ENCODE measurements around the gene BET1.

The BET1 gene

GRCh38 chr7:93955304-93955703 lies 48.9 kb downstream of the BET1 start:
- no peak for DNase-seq

DNA sequence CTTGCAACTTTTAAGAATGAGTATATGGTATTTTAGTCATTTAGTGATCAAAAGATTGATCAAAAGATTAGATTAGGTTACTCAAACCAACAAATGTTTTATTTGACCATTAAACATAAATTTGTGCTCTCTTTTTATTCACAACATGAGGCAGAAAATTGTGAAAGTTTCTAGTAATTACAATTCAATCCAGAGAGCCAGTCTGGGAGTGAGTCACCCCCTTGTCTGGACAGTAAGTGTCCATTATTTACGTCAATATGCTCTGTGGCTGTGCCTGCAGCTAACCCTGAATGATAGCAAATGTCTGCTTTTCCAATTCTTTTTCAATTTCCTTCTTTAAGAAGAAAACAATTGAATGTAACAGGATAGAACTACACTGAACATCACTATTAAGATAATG lies 54.7 kb downstream of the BET1 start:
- no peak for DNase-seq

GRCh38 chr7:93948873-93949272 lies 55.3 kb downstream of the BET1 start:
- no peak for DNase-seq

GRCh38 chr7:93948106-93948505 lies 56.0 kb downstream of the BET1 start:
- DNase-seq, result no peak

DNA sequence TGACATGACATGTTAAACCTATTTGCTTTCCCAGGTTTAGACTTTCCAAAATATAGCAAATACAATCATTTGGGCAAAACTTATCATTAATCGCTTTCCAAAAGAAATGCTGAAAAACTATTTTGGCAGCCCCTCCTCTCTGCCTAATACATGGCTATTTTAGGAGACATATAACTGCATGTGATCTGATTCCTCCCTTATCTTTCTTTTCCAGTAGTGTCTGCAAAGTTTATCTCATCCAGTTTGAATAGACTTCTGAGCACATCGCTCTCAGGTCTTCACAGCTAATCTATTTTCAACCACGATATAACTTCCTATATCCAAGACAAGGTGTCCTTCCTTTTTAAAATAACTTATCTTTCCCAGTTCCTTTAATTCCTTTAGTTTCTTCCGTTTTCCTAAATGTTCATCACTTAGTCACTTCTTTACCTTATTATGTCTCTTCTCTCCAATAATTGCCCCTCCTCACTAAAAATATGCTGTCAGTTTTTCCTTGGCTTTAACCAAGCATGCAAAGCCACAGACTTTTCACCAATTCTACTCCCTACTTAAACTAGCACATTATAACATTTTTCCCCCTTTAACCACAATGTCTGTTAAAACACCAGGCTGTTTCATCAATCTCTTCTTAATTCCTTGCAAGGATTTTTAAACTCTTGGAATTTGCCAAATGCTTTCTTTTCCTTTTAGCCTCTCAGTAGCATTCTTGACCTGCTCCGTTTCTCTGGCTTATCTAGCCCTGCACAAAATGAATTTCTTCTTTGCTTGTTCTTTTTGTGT lies 58.2 kb downstream of the BET1 start:
- DNase-seq, result no peak

- DNase-seq, result no peak
Observed at GRCh38 chr7:93945083-93945482, 59.1 kb downstream of the BET1 start.

DNA sequence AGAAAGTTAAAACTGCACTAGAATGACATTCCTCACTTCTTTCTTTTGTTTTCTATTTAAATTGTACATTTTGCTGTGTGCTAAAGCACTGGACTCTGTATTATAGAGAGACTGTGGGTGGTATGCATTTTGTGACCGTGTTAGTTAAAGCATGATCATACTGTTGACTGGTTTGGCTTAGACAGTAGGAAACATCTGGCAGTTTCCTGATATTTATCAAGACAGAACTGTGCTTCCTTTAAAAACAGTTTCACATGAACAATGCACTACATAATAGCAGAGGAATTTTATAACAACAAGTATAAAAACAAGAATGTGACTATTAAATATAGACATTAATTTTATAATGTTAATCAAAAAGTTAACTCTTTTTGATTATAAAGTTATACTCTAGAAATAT lies 59.5 kb downstream of the BET1 start:
- no peak for DNase-seq

DNA sequence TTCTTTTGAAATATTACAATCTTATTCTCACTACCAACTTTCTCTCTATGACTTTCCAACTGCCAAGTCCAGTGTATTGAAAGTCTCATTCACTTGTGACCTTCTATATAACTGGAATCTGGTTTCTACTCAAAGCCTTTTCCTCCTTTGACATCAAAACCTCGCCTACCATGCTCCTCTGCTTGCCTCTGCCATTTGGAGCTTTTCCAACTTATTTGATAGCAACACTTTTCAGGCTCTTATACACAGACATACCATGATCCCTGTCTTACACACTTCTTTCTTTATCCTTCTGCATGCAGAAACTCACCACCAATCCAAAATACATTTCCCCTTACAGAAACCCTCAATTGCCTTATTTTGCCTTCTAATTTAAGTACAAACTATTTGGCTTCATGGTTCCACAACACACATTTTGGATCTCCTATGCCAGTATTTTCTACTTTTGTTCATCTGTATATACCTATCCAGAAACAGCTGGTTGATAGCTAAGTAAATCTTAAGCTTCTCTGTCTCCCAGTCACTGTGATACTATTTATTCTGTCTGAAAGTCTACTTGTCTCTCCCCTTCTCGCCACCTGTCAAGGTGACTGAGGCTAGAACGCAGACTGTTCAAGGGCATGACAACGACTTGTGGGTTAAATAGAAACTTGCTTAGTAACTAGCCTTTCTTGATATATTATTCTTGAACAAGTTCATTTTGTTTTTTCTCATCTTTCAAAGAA lies 60.2 kb downstream of the BET1 start:
- DNase-seq, result no peak
